Left ventricle myocardium inferior (tissue), 1 donor: Measurements from ENCODE around the gene DPP10. TPM values are rescaled to one million over a fixed set of nuclear protein-coding genes. Genes with fewer than 3 reads are reported as not detected.

Experiments used
- DNase-seq: peaks from one replicate; pipeline ENCODE4 v3.0.0-alpha.2; 2020
- H3K27ac ChIP-seq: fragments of 200-600 bp; replicated peaks from 2 replicates; pipeline ENCODE4 v1.8.0; 2021
- H3K27me3 ChIP-seq: fragments of 200-600 bp; 2 replicates; pipeline ENCODE4 v1.8.0; 2021; ENCODE audit warnings: low read depth
- H3K36me3 ChIP-seq: fragments of 200-600 bp; 2 replicates; pipeline ENCODE4 v1.8.0; 2021
- H3K4me1 ChIP-seq: fragments of 200-600 bp; 2 replicates; pipeline ENCODE4 v1.8.0; 2021
- H3K4me3 ChIP-seq: fragments of 200-600 bp; 2 replicates; pipeline ENCODE4 v1.8.0; 2021; ENCODE audit warnings: mild to moderate bottlenecking, moderate library complexity
- H3K9me3 ChIP-seq: fragments of 200-600 bp; replicated peaks from 2 replicates; pipeline ENCODE4 v1.8.0; 2021
- CTCF ChIP-seq: fragments of 200-600 bp; IDR thresholded peaks from 2 replicates; pipeline ENCODE4 v1.8.0; 2021; ENCODE audit warnings: antibody characterized with exemption, mild to moderate bottlenecking, borderline replicate concordance
- intact Hi-C: fragments of 100-400 bp; cut with micrococcal nuclease; formaldehyde crosslinking; loops from one replicate; pipeline ENCODE4 v1.11.0; 2022
- total RNA-seq: library from RNA; stranded (reverse); fragmentation: NEBNext Ultra II Directional; extraction: Animal tissue kit (Norgen Biotek cat#: 25700); gene quantifications from one replicate; pipeline ENCODE4 v1.2.1, GENCODE V29; 2021
- donor health status: DM: no; HTN: yes; CAD: no; lungs with severe emphysema.

DPP10 gene
- total RNA-seq, 1 donor from 2014 or later = 0.16 TPM

- intact Hi-C loops = no loop called here
- no peak overlapping the region for H3K4me3 ChIP-seq
- DNase-seq = no peak
- H3K27ac ChIP-seq = no peak overlapping the region
- H3K27me3 ChIP-seq = no peaks in the 10 kb centered on the region
- H3K4me1 ChIP-seq = no peaks in the 10 kb centered on the region
- no peaks in the 10 kb centered on the region for H3K36me3 ChIP-seq
- H3K9me3 ChIP-seq = peaks cover 10% of the 10 kb centered on the region
- no peak for TF ChIP-seq CTCF
Observed at GRCh38 chr2:115624332-115624731, 1181.9 kb downstream of the DPP10 start.

GRCh38 chr2:115634578-115634977, 1192.1 kb downstream of the DPP10 start:
- intact Hi-C loops = no loop called here
- Histone ChIP-seq H3K27me3 (no peaks in the 10 kb centered on the region), H3K27ac (no peak overlapping the region), H3K4me3 (no peak overlapping the region), H3K36me3 (no peaks in the 10 kb centered on the region), H3K9me3 (peaks cover 29% of the 10 kb centered on the region), H3K4me1 (no peaks in the 10 kb centered on the region)
- no peak for TF ChIP-seq CTCF
- DNase-seq = no peak

- no peak for TF ChIP-seq CTCF
- DNase-seq = no peak
- H3K36me3 ChIP-seq = no peaks in the 10 kb centered on the region
- H3K9me3 ChIP-seq = peaks cover 21% of the 10 kb centered on the region
- no peaks in the 10 kb centered on the region for H3K27me3 ChIP-seq
- intact Hi-C loops = no loop called here
- no peak overlapping the region for H3K27ac ChIP-seq
- no peak overlapping the region for H3K4me3 ChIP-seq
- no peaks in the 10 kb centered on the region for H3K4me1 ChIP-seq
Observed at GRCh38 chr2:115635430-115635829, 1193.0 kb downstream of the DPP10 start.

- Histone ChIP-seq H3K4me3 (no peak overlapping the region), H3K9me3 (peaks cover 7% of the 10 kb centered on the region), H3K27ac (no peak overlapping the region), H3K4me1 (no peaks in the 10 kb centered on the region), H3K36me3 (no peaks in the 10 kb centered on the region), H3K27me3 (no peaks in the 10 kb centered on the region)
- DNase-seq = no peak
- intact Hi-C loops = no loop called here
- no peak for TF ChIP-seq CTCF
Observed at GRCh38 chr2:115649731-115650130, 1207.3 kb downstream of the DPP10 start.

GRCh38 chr2:115650827-115651226, 1208.4 kb downstream of the DPP10 start:
- H3K36me3 ChIP-seq = no peaks in the 10 kb centered on the region
- no peaks in the 10 kb centered on the region for H3K4me1 ChIP-seq
- TF ChIP-seq CTCF = no peak
- H3K4me3 ChIP-seq = no peak overlapping the region
- intact Hi-C loops = no loop called here
- H3K27ac ChIP-seq = no peak overlapping the region
- H3K9me3 ChIP-seq = peaks cover 7% of the 10 kb centered on the region
- DNase-seq = no peak
- H3K27me3 ChIP-seq = no peaks in the 10 kb centered on the region

GRCh38 chr2:115652652-115653051, 1210.2 kb downstream of the DPP10 start:
- intact Hi-C loops = no loop called here
- H3K27ac ChIP-seq = no peak overlapping the region
- H3K9me3 ChIP-seq = peaks cover 5% of the 10 kb centered on the region
- H3K4me3 ChIP-seq = no peak overlapping the region
- no peak for TF ChIP-seq CTCF
- no peaks in the 10 kb centered on the region for H3K4me1 ChIP-seq
- H3K36me3 ChIP-seq = no peaks in the 10 kb centered on the region
- no peaks in the 10 kb centered on the region for H3K27me3 ChIP-seq
- DNase-seq = no peak
